Activated naive CD8-positive, alpha-beta T cell treated with anti-CD3 and anti-CD28 coated beads, Interleukin-2, amount 10 ng/mL, durations not matched to agents 7 days and 5 days (primary cell): ENCODE data around the gene LSM14B. TPM values are rescaled to one million over a fixed set of nuclear protein-coding genes. Genes with fewer than 3 reads are reported as not detected.

Experiments used
- ATAC-seq: fragments of 150-1000 bp; cut with Tn5 transposase; one replicate; pipeline ENCODE4 v1.10.0; 2021; ENCODE audit warnings: low read depth, moderate library complexity
- POLR2A ChIA-PET: fragments of 350-600 bp; sonication (Branson Sonifier 250); formaldehyde crosslinking; loops from one replicate; lab custom pipeline; 2021; ENCODE audit warnings: antibody characterized with exemption; lab: Charles Lee
- DNase-seq: peaks from one replicate; pipeline ENCODE4 v3.0.0; 2021
- H3K27ac Mint-ChIP-seq: one replicate; pipeline ENCODE4 v1.8.0; 2022; ENCODE audit warnings: mild to moderate bottlenecking, mixed read lengths
- H3K27me3 Mint-ChIP-seq: one replicate; pipeline ENCODE4 v1.8.0; 2022; ENCODE audit warnings: mild to moderate bottlenecking, moderate library complexity, mixed read lengths
- H3K36me3 Mint-ChIP-seq: one replicate; pipeline ENCODE4 v1.8.0; 2021; ENCODE audit warnings: mild to moderate bottlenecking, mixed read lengths
- H3K4me1 Mint-ChIP-seq: one replicate; pipeline ENCODE4 v1.8.0; 2021; ENCODE audit warnings: mixed read lengths
- H3K4me3 Mint-ChIP-seq: one replicate; pipeline ENCODE4 v1.8.0; 2022; ENCODE audit warnings: mild to moderate bottlenecking, moderate library complexity, mixed read lengths
- H3K9me3 Mint-ChIP-seq: one replicate; pipeline ENCODE4 v1.8.0; 2021; ENCODE audit warnings: mixed read lengths
- total RNA-seq, 2 experiments: library from RNA; stranded (reverse); gene quantifications; one replicate each; pipeline ENCODE4 v1.2.3, GENCODE V29; 2021

LSM14B gene
- total RNA-seq, 2 experiments from 2014 or later, result 45.1 to 45.5 TPM

GRCh38 chr20:62129731-62130531 lies 7.7 kb downstream of the LSM14B start:
- Mint-ChIP-seq H3K9me3 (no peaks in the 10 kb centered on the region), H3K4me1 (peaks cover 14% of the 10 kb centered on the region), H3K4me3 (no peak overlapping the region), H3K36me3 (peaks cover 30% of the 10 kb centered on the region), H3K27me3 (no peaks in the 10 kb centered on the region), H3K27ac (peak overlapping the region; percentile 38)
- no peak for DNase-seq
- POLR2A ChIA-PET, result interaction anchor here (0.7 kb wide), 1 partner anchor 14 kb away, joined by 3 read pairs; the partner anchor contains the start of genes PSMA7 and SS18L1
- no peak for ATAC-seq

DNA sequence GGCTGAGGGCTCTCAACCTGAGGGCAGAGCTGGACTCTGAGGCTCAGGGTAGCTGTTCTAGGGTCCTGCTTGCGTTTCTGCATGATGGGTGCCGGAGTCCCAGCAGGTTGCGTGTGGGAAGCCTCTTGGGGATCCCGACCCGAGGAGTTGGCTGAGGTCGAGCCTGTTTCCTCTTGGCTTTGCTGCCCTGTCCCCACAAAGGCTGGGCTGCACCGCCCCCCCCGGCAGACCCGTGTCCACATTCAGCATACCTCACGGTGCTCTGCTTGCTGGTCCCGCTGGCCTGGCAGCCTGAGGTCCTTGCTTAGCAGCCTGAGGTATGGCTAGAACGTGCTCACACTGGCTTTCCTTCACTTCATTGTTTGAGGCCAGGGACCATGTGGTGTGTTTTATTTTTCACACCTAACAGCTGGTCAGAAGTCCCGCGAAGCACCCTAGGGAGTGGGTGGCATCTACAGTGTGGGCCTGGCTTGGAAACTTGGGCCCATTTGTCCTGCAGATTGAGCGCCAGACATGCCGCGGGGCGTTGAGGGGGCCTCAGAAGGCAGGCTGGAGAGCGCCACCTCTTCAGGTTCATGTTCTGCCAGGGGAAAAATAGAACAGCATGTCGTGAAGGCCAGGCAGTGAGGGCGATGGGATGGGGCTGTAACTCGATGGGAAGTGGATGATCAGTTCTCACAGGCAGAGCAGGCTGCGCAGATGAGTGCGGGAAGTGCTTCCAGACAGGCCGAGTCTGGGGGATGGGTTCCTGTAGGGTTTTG lies 9.5 kb downstream of the LSM14B start:
- peak overlapping the region; percentile 58 for H3K27ac Mint-ChIP-seq
- H3K36me3 Mint-ChIP-seq, result peaks cover 25% of the 10 kb centered on the region
- H3K27me3 Mint-ChIP-seq, result no peaks in the 10 kb centered on the region
- H3K4me3 Mint-ChIP-seq, result no peak overlapping the region
- no peak for DNase-seq
- POLR2A ChIA-PET, result no interaction called here
- no peak for ATAC-seq
- peaks cover 11% of the 10 kb centered on the region for H3K4me1 Mint-ChIP-seq
- no peaks in the 10 kb centered on the region for H3K9me3 Mint-ChIP-seq

- Mint-ChIP-seq H3K27ac (peak overlapping the region; percentile 58), H3K9me3 (no peaks in the 10 kb centered on the region), H3K36me3 (peaks cover 29% of the 10 kb centered on the region), H3K4me1 (peaks cover 13% of the 10 kb centered on the region), H3K4me3 (no peak overlapping the region), H3K27me3 (no peaks in the 10 kb centered on the region)
- DNase-seq (no peak), ATAC-seq (no peak)
- POLR2A ChIA-PET, result interaction anchor here (2.1 kb wide), 1 partner anchor 65 kb away, joined by 8 read pairs; no protein-coding TSS in a partner anchor
Observed at GRCh38 chr20:62132421-62132820, 10.1 kb downstream of the LSM14B start.

DNA sequence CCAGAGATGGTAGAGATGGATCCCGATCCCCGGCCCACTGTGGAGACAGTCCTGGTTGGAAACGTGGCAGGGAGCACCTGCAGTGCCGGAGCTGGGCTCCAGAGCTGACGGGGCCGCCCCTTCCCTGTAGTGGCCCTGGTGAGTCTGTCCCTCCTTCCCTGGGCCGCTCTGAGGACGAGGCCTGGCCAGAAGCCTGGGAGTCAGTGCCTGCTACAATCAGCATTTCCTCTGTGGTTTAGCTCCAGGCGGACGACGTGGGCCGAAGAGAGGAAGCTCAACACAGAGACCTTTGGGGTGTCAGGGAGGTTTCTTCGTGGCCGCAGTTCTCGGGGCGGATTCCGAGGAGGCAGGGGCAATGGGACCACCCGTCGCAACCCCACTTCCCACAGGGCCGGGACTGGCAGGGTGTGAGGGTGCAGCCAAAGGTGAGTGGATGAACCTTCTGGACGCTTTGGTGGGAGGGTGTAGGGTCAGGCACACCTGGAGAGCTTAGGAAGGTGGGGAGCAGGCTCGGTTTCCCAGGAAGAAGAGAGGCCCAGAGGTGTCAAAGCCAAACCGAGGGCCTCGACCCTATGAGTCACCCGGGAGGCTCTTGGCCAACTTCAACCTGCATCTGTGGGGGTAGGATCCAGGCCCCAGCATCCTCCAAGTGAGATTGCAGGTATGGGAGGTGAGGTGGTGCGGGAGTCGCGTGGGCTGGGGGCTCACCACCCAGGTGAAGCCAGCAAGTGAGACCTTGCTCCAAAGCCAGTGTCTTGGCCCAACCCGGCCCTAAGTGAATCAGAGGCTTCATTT lies 11.0 kb downstream of the LSM14B start:
- no peak overlapping the region for H3K4me3 Mint-ChIP-seq
- DNase-seq (no peak), ATAC-seq (no peak)
- peaks cover 12% of the 10 kb centered on the region for H3K4me1 Mint-ChIP-seq
- H3K9me3 Mint-ChIP-seq, result no peaks in the 10 kb centered on the region
- POLR2A ChIA-PET, result interaction anchor here (2.1 kb wide), 1 partner anchor 66 kb away, joined by 8 read pairs; no protein-coding TSS in a partner anchor
- H3K27ac Mint-ChIP-seq, result peak overlapping the region; percentile 16
- peaks cover 33% of the 10 kb centered on the region for H3K36me3 Mint-ChIP-seq
- no peaks in the 10 kb centered on the region for H3K27me3 Mint-ChIP-seq

GRCh38 chr20:62133864-62134263 lies 11.6 kb downstream of the LSM14B start:
- peaks cover 31% of the 10 kb centered on the region for H3K36me3 Mint-ChIP-seq
- ATAC-seq (peak; percentile 30), DNase-seq (no peak)
- H3K9me3 Mint-ChIP-seq, result no peaks in the 10 kb centered on the region
- POLR2A ChIA-PET, result interaction anchor here (1.1 to 2.1 kb wide), 2 partner anchors 11 to 67 kb away, joined by 3 to 8 read pairs; no protein-coding TSS in a partner anchor
- no peaks in the 10 kb centered on the region for H3K27me3 Mint-ChIP-seq
- H3K27ac Mint-ChIP-seq, result peak overlapping the region; percentile 67
- no peak overlapping the region for H3K4me3 Mint-ChIP-seq
- H3K4me1 Mint-ChIP-seq, result peaks cover 12% of the 10 kb centered on the region

- Mint-ChIP-seq H3K27me3 (no peaks in the 10 kb centered on the region), H3K4me3 (no peak overlapping the region), H3K4me1 (peaks cover 10% of the 10 kb centered on the region), H3K9me3 (no peaks in the 10 kb centered on the region), H3K27ac (no peak overlapping the region), H3K36me3 (peaks cover 34% of the 10 kb centered on the region)
- ATAC-seq, result no peak
- DNase-seq, result no peak
- POLR2A ChIA-PET, result interaction anchor here (1.1 to 1.9 kb wide), 4 partner anchors 11 to 123 kb away, joined by 3 to 11 read pairs (median 4); no protein-coding TSS in a partner anchor
Observed at GRCh38 chr20:62134735-62135231, 12.5 kb downstream of the LSM14B start.

DNA sequence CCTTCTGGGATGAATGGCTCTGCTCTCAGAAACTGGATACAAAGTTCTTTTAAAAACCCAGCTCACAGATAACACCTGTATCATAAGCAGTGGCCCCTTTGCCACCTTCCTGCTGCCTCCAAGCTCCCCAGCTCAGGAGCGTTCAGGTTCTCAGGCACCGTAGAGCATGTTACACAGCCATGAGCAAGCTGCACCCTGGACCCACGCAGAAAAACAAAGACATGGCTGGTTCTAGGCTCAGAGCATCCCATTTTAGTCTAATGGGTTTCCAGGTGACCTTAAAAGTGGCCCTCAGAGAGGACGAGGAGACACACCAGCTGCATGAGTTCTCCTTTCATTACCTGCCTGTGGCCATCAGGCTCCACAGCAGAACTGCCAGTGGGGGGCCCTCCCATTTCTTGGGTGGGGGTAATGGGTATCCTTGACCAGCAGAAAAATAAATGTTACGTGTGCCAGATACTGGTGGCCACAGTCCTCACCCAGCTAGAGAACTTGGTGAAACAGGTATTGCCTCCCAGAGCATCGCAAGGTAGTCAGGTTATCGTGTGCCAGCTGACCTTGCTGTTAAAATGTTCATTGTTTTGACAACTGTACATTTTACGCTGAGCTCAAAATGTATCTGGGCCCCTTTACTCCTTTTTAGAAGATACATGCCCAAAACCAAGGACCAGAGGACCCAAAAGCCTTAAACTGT lies 13.4 kb downstream of the LSM14B start:
- Mint-ChIP-seq H3K4me1 (peaks cover 18% of the 10 kb centered on the region), H3K27ac (no peak overlapping the region), H3K4me3 (no peak overlapping the region), H3K36me3 (peaks cover 37% of the 10 kb centered on the region), H3K9me3 (no peaks in the 10 kb centered on the region), H3K27me3 (no peaks in the 10 kb centered on the region)
- no peak for DNase-seq
- no peak for ATAC-seq
- POLR2A ChIA-PET, result interaction anchor here (1.1 to 1.9 kb wide), 4 partner anchors 12 to 124 kb away, joined by 3 to 11 read pairs (median 4); no protein-coding TSS in a partner anchor

GRCh38 chr20:62136283-62137091 lies 14.2 kb downstream of the LSM14B start:
- ATAC-seq, result peak; percentile 61
- Mint-ChIP-seq H3K9me3 (no peaks in the 10 kb centered on the region), H3K27ac (peak overlapping the region; percentile 60), H3K36me3 (peaks cover 37% of the 10 kb centered on the region), H3K4me3 (no peak overlapping the region), H3K27me3 (no peaks in the 10 kb centered on the region), H3K4me1 (peaks cover 25% of the 10 kb centered on the region)
- DNase-seq, result peak; percentile 74
- POLR2A ChIA-PET, result interaction anchor here (1.1 to 1.9 kb wide), 4 partner anchors 13 to 125 kb away, joined by 3 to 11 read pairs (median 4); no protein-coding TSS in a partner anchor

DNA sequence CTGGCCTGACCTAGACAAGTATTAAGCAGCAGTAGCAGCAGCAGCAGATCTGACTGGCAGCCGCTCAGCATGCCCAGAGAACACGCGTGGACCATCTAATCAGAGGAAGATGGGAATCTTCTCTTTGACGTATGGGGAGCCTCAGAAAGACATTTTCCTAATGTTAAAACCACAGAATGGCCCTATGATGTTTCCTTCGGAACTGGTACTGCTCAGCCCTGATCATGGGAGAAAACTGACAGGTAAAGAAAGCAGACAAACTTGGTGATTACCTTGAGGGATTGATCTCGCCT lies 14.8 kb downstream of the LSM14B start:
- peak overlapping the region; percentile 60 for H3K27ac Mint-ChIP-seq
- POLR2A ChIA-PET, result interaction anchor here (1.1 kb wide), 1 partner anchor 15 kb away, joined by 4 read pairs; no protein-coding TSS in a partner anchor
- H3K9me3 Mint-ChIP-seq, result no peaks in the 10 kb centered on the region
- H3K4me1 Mint-ChIP-seq, result peaks cover 29% of the 10 kb centered on the region
- no peak for ATAC-seq
- DNase-seq, result no peak
- H3K36me3 Mint-ChIP-seq, result peaks cover 34% of the 10 kb centered on the region
- H3K27me3 Mint-ChIP-seq, result no peaks in the 10 kb centered on the region
- no peak overlapping the region for H3K4me3 Mint-ChIP-seq

DNA sequence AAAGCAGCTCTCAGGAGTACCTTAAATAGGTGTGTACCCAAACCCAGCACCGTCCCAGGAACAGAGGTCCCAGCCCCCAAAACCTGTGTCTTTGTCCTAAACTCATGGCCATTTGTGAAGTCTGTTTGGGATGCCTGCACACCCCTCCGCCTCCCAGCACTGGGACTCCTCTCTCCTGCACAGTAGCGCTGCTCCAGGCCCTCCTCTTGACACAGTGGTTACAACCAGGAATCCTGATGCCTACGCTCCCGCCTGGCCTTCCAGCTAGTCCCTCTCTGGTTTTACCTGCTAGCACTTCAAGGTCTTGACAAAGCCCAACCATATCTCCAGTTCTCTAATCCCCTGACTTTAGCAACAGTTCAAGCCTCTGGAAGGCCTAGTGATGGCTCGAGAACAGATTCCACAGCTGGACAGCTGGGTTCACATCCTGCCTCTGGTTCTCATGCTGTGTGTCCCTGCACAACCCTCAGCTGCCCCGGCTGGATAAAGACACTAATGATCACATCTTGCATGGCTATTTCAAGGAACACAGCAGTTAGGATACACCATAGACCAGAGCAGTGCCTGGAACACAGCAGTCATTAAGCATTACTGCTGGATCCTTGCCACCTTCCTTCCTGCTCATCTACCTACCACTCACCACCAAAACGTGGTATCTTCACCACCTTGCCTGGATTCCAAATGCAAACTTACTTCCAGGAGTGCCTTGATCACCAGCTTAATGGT lies 15.4 kb downstream of the LSM14B start:
- peaks cover 30% of the 10 kb centered on the region for H3K36me3 Mint-ChIP-seq
- DNase-seq (no peak), ATAC-seq (no peak)
- no peak overlapping the region for H3K4me3 Mint-ChIP-seq
- H3K9me3 Mint-ChIP-seq, result no peaks in the 10 kb centered on the region
- no peaks in the 10 kb centered on the region for H3K27me3 Mint-ChIP-seq
- H3K4me1 Mint-ChIP-seq, result peaks cover 29% of the 10 kb centered on the region
- H3K27ac Mint-ChIP-seq, result peak overlapping the region; percentile 60
- POLR2A ChIA-PET, result no interaction called here

GRCh38 chr20:62138204-62138543 lies 15.9 kb downstream of the LSM14B start:
- peaks cover 30% of the 10 kb centered on the region for H3K36me3 Mint-ChIP-seq
- no peaks in the 10 kb centered on the region for H3K9me3 Mint-ChIP-seq
- POLR2A ChIA-PET, result no interaction called here
- DNase-seq (no peak), ATAC-seq (no peak)
- H3K4me3 Mint-ChIP-seq, result no peak overlapping the region
- H3K4me1 Mint-ChIP-seq, result peaks cover 29% of the 10 kb centered on the region
- H3K27ac Mint-ChIP-seq, result peak overlapping the region; percentile 50
- H3K27me3 Mint-ChIP-seq, result no peaks in the 10 kb centered on the region
